ENCODE measurements around the gene MYL2. TPM values are rescaled to one million over a fixed set of nuclear protein-coding genes. Genes with fewer than 3 reads are reported as not detected.

MYL2 gene
- total and polyA plus RNA-seq, 4 donors: 0.65 to 1.7 TPM; not detected in 2

- no peak for ATAC-seq (ENCODE audit: insufficient read depth, low FRiP score)
- no peak for TF ChIP-seq CTCF (IDR thresholded peaks at IDR 0.05; ENCODE audit: control extremely low read depth, extremely low read depth)
- WGBS, 2 donors: 81% methylated on average over 9 of the region's 9 CpGs
Measured at GRCh38 chr12:110862329-110862728, 58.0 kb downstream of the MYL2 start.

GRCh38 chr12:110861729-110862128 is 58.6 kb downstream of the MYL2 start:
- Histone ChIP-seq H3K27me3 (ENCODE audit: control insufficient read depth in 3 of 3, insufficient read depth in 3 of 3, low read length in 2 of 3) (no peaks in the 10 kb centered on the region), H3K9ac (ENCODE audit: insufficient read depth in 1 of 2, low read length in 2 of 2) (no peak overlapping the region), H3K9me3 (ENCODE audit: control insufficient read depth in 4 of 4, insufficient read depth in 3 of 4, low read length in 3 of 4) (peaks cover 0 to 2% (median 0%) of the 10 kb centered on the region in 4 donors), H3K27ac (ENCODE audit: low read depth in 1 of 2, low read length in 1 of 2) (no peak overlapping the region), H3K4me1 (ENCODE audit: control insufficient read depth in 5 of 5, insufficient read depth in 5 of 5, low read length in 5 of 5) (no peaks in the 10 kb centered on the region), H3K36me3 (ENCODE audit: control insufficient read depth in 4 of 4, insufficient read depth in 4 of 4, low read length in 4 of 4) (no peaks in the 10 kb centered on the region), H3K4me3 (no peak overlapping the region)
- no peak for TF ChIP-seq CTCF (IDR thresholded peaks at IDR 0.05; ENCODE audit: control extremely low read depth, extremely low read depth)
- ATAC-seq (ENCODE audit: insufficient read depth, low FRiP score) (no peak), DNase-seq (no peak)
- WGBS, 2 donors: 77 to 89% methylated on average over 7 of the region's 7 CpGs

More at GRCh38 chr12:110862329-110862728, 58.0 kb downstream of the MYL2 start:
- Histone ChIP-seq H3K4me1 (ENCODE audit: control insufficient read depth in 5 of 5, insufficient read depth in 5 of 5, low read length in 5 of 5) (no peaks in the 10 kb centered on the region), H3K27ac (ENCODE audit: low read depth in 1 of 2, low read length in 1 of 2) (no peak overlapping the region), H3K36me3 (ENCODE audit: control insufficient read depth in 4 of 4, insufficient read depth in 4 of 4, low read length in 4 of 4) (no peaks in the 10 kb centered on the region), H3K27me3 (ENCODE audit: control insufficient read depth in 3 of 3, insufficient read depth in 3 of 3, low read length in 2 of 3) (no peaks in the 10 kb centered on the region), H3K9ac (ENCODE audit: insufficient read depth in 1 of 2, low read length in 2 of 2) (no peak overlapping the region), H3K4me3 (no peak overlapping the region), H3K9me3 (ENCODE audit: control insufficient read depth in 4 of 4, insufficient read depth in 3 of 4, low read length in 3 of 4) (peaks cover 0 to 2% (median 0%) of the 10 kb centered on the region in 4 donors)
- DNase-seq: no peak

Other genes with a start within 250 kb of the MYL2 start
- 10 to 100 TPM in 1 of 2 donors, 1 to 10 TPM in 1; 9.2 to 12.4 TPM for gene HVCN1, start 231.5 kb downstream of the MYL2 start, total RNA-seq
- gene HVCN1, start 231.5 kb downstream of the MYL2 start, polyA plus RNA-seq: 10 to 100 TPM in 1 of 2 donors, 1 to 10 TPM in 1; 9.1 to 16.7 TPM
- gene PPP1CC, start 177.7 kb downstream of the MYL2 start, total RNA-seq: 100 to 1,000 TPM in 1 of 2 donors, 10 to 100 TPM in 1; 84.5 to 124 TPM
- 10 to 100 TPM; 56.2 to 60.2 TPM for gene PPP1CC, start 177.7 kb downstream of the MYL2 start, polyA plus RNA-seq
- not detected for gene CCDC63, start 73.6 kb downstream of the MYL2 start, total RNA-seq
- not detected for gene CCDC63, start 73.6 kb downstream of the MYL2 start, polyA plus RNA-seq
- gene CUX2, start 113.6 kb upstream of the MYL2 start, total RNA-seq: under 1 TPM in 1 of 2 donors, not detected in 1; 0.28 TPM
- gene CUX2, start 113.6 kb upstream of the MYL2 start, polyA plus RNA-seq: under 1 TPM in 1 of 2 donors, not detected in 1; 0.02 TPM

Data from lung (tissue), 12 donors.